ENCODE data around the gene SUSD3. TPM values are rescaled to one million over a fixed set of nuclear protein-coding genes. Genes with fewer than 3 reads are reported as not detected.

SUSD3 gene
- total RNA-seq, 1 experiment from 2014 or later, result 9.0 TPM

- Mint-ChIP-seq H3K27ac (no peak overlapping the region; a peak in 1 of 7 replicates), H3K36me3 (ENCODE audit: insufficient read depth in 1 of 3, low read depth in 3 of 3) (peaks cover 11 to 17% (median 16%) of the 10 kb centered on the region in 3 experiments), H3K4me1 (peaks cover 4 to 7% of the 10 kb centered on the region in 2 experiments; a peak in 1 of 4 replicates), H3K27me3 (ENCODE audit: low read depth) (no peaks in the 10 kb centered on the region; the same call in 1 of the 2 replicates), H3K9me3 (peaks cover 6 to 9% of the 10 kb centered on the region in 2 experiments; a peak in 4 of 5 replicates), H3K4me3 (no peak overlapping the region)
- WGBS (ENCODE audit: extremely low coverage, insufficient read length, low lambda C conversion rate), result no CpG with 5 or more reads among the region's 4 CpGs
- Histone ChIP-seq H2BK120ac (ENCODE audit: low read depth, low read length, poor library complexity, severe bottlenecking) (no peak overlapping the region), H3K27ac (ENCODE audit: insufficient read length, low read depth, low read length) (no peak overlapping the region), H2BK12ac (ENCODE audit: insufficient read length, low read depth, low read length) (no peak overlapping the region), H3K14ac (ENCODE audit: insufficient read depth, low read length) (no peak overlapping the region), H4K8ac (replicated peaks; ENCODE audit: insufficient read length, low read depth, low read length) (no peak overlapping the region), H4K5ac (ENCODE audit: insufficient read length, low read depth, low read length) (no peak overlapping the region), H3K4ac (ENCODE audit: low read depth, low read length) (no peak overlapping the region), H3K4me2 (ENCODE audit: insufficient read depth, insufficient read length, low read length) (no peak overlapping the region), H3K27me3 (ENCODE audit: insufficient read depth, low read length) (no peaks in the 10 kb centered on the region), H4K91ac (ENCODE audit: insufficient read length, low read depth, low read length) (no peak overlapping the region), H2BK20ac (ENCODE audit: low read depth, low read length, poor library complexity, severe bottlenecking) (no peak overlapping the region), H3K9me3 (ENCODE audit: control insufficient read depth, low read depth, low read length) (no peaks in the 10 kb centered on the region), H3K9ac (ENCODE audit: extremely low read depth, insufficient read length, low read length) (no peak overlapping the region), H3K79me1 (ENCODE audit: insufficient read depth, low read depth, low read length, poor library complexity, severe bottlenecking) (no peaks in the 10 kb centered on the region), H3K79me2 (ENCODE audit: insufficient read depth, low read length) (no peaks in the 10 kb centered on the region), H3K18ac (ENCODE audit: insufficient read length, low read depth, low read length) (no peak overlapping the region), H3K56ac (ENCODE audit: insufficient read length, low read depth, low read length) (no peak overlapping the region), H2BK5ac (ENCODE audit: insufficient read length, low read length) (no peak overlapping the region), H4K20me1 (ENCODE audit: control insufficient read depth, insufficient read depth, insufficient read length) (peaks cover 3% of the 10 kb centered on the region), H2AK5ac (ENCODE audit: insufficient read length, low read length) (no peak overlapping the region), H3K23me2 (ENCODE audit: insufficient read length, low read depth, low read length, poor library complexity, severe bottlenecking) (no peaks in the 10 kb centered on the region), H2BK15ac (ENCODE audit: low read depth, low read length) (no peak overlapping the region), H3K4me1 (ENCODE audit: insufficient read depth, low read length) (no peaks in the 10 kb centered on the region), H3K23ac (ENCODE audit: insufficient read length, low read depth, low read length) (no peak overlapping the region), H2AFZ (ENCODE audit: low read length) (no peak overlapping the region), H3T11ph (ENCODE audit: low read length) (no peak overlapping the region)
- TF ChIP-seq CTCF (conservative IDR thresholded peaks at IDR 0.05), result no peak
- no peak for DNase-seq
Measured at GRCh38 chr9:93088656-93089015, 30.1 kb downstream of the SUSD3 start.

Data from H9 (cell line).